ENCODE measurements around the gene SUCLG2. TPM values are rescaled to one million over a fixed set of nuclear protein-coding genes. Genes with fewer than 3 reads are reported as not detected.

SUCLG2 gene
- total RNA-seq, 1 experiment from 2014 or later, result 59.4 TPM

DNA sequence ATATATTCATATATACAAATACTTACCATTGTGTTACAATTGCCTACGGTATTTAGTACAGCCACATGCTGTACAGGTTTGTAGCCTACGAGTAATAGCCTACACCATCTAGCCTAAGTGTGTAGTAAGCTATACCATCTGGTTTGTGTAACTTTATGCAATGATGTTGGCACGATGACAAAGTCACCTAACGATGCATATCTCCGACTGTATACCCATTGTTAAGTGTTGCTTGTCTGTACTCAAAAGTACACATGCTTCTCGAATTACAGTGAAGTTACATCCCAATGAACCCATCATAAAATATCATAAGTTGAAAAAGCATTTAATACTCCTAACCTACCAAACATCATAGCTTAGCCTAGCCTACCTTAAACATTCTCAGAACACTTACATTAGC lies 329.2 kb downstream of the SUCLG2 start:
- TF ChIP-seq, protein P1, sequence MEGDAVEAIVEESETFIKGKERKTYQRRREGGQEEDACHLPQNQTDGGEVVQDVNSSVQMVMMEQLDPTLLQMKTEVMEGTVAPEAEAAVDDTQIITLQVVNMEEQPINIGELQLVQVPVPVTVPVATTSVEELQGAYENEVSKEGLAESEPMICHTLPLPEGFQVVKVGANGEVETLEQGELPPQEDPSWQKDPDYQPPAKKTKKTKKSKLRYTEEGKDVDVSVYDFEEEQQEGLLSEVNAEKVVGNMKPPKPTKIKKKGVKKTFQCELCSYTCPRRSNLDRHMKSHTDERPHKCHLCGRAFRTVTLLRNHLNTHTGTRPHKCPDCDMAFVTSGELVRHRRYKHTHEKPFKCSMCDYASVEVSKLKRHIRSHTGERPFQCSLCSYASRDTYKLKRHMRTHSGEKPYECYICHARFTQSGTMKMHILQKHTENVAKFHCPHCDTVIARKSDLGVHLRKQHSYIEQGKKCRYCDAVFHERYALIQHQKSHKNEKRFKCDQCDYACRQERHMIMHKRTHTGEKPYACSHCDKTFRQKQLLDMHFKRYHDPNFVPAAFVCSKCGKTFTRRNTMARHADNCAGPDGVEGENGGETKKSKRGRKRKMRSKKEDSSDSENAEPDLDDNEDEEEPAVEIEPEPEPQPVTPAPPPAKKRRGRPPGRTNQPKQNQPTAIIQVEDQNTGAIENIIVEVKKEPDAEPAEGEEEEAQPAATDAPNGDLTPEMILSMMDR (conservative IDR thresholded peaks at IDR 0.05), result no peak
- TF ChIP-seq EZH2 (IDR thresholded peaks at IDR 0.05; ENCODE audit: low read depth), result no peak

More for the DNA sequence above, 329.2 kb downstream of the SUCLG2 start:
- no peaks in the 10 kb centered on the region for H3K9me3 ChIP-seq (ENCODE audit: insufficient read depth, low read depth)
- no peaks in the 10 kb centered on the region for H3K9me2 ChIP-seq (ENCODE audit: insufficient read depth)
- no peak overlapping the region for H3K4me2 ChIP-seq
- no peaks in the 10 kb centered on the region for H3K4me1 ChIP-seq (replicated peaks; ENCODE audit: insufficient read depth)
- H3K27ac ChIP-seq, result no peak overlapping the region
- no peaks in the 10 kb centered on the region for H3K36me3 ChIP-seq (ENCODE audit: low read depth)
- intact Hi-C loops (cut with micrococcal nuclease; ENCODE audit: unreplicated experiment), result no loop called here
- ChIA-PET CTCF (no interaction called here), POLR2A (ENCODE audit: unreplicated experiment) (no interaction called here)
- no peak for DNase-seq
- no peaks in the 10 kb centered on the region for H3K27me3 ChIP-seq (ENCODE audit: insufficient read depth, low read depth)
- no peak overlapping the region for H3K4me3 ChIP-seq
- no peaks in the 10 kb centered on the region for H3F3A ChIP-seq (ENCODE audit: insufficient read depth, low read depth)
- H3K79me2 ChIP-seq (ENCODE audit: low read depth), result no peaks in the 10 kb centered on the region
- H4K20me1 ChIP-seq (ENCODE audit: insufficient read depth), result no peaks in the 10 kb centered on the region
- no peak overlapping the region for H2AFZ ChIP-seq
- no TSS peak for BruUV-seq (replicated peaks)
